NCI-H69 (cell line): ENCODE results near the gene PEX11B.

Experiments
- DNase-seq: peaks from one replicate; lab custom pipeline; 2025; lab: John Stamatoyannopoulos, UW

The PEX11B gene

GRCh38 chr1:145871994-145872924 is 46.3 kb downstream of the PEX11B start:
- DNase-seq = no peak

- no peak for DNase-seq
These were observed 50.3 kb downstream of the PEX11B start for GRCh38 chr1:145868232-145868631.

- no peak for DNase-seq
These were observed 55.1 kb downstream of the PEX11B start for GRCh38 chr1:145863282-145864018.
